PC-3 (cell line): ENCODE data around the gene NIPBL. TPM values are rescaled to one million over a fixed set of nuclear protein-coding genes. Genes with fewer than 3 reads are reported as not detected.

Source experiments
- ATAC-seq: fragments of 200-7000 bp; cut with Tn5 transposase; 2 replicates; pipeline ENCODE4 v1.9.1; 2020; ENCODE audit warnings: mild to moderate bottlenecking, moderate library complexity
- BruUV-seq: library from RNA; stranded (reverse); fragments of 400-500 nt; replicated peaks from 2 replicates; lab custom pipeline; 2021; lab: Mats Ljungman, UMichigan
- CTCF ChIA-PET: fragments of 300-600 bp; sonication (Branson Sonifier 250); formaldehyde crosslinking; loops from one replicate; lab custom pipeline; 2022; ENCODE audit warnings: antibody characterized with exemption; lab: Charles Lee
- POLR2A ChIA-PET: fragments of 300-600 bp; sonication (Branson Sonifier 250); formaldehyde crosslinking; loops from one replicate; lab custom pipeline; 2022; ENCODE audit warnings: antibody characterized with exemption; ENCODE audit not compliant: unreplicated experiment; lab: Charles Lee
- DNase-seq: peaks from one replicate; pipeline ENCODE4 v3.0.0-alpha.2; 2015
- H2AFZ ChIP-seq: fragments of 300-600 bp; sonication (generic); 2 replicates; pipeline ENCODE4 v1.6.0; 2016; ENCODE audit warnings: antibody characterized with exemption, low read length
- H3F3A ChIP-seq: fragments of 300-600 bp; sonication (generic); one replicate; pipeline ENCODE4 v1.6.0; 2017; ENCODE audit warnings: antibody characterized with exemption, low read length, control low read depth, mild to moderate bottlenecking; ENCODE audit not compliant: unreplicated experiment
- H3K27ac ChIP-seq: fragments of 300-600 bp; sonication (generic); 2 replicates; pipeline ENCODE4 v1.5.1; 2016; ENCODE audit warnings: mild to moderate bottlenecking, low read length
- H3K27me3 ChIP-seq: fragments of 300-600 bp; sonication (generic); 2 replicates; pipeline ENCODE4 v1.6.1; 2016; ENCODE audit warnings: low read length, mixed read lengths
- H3K36me3 ChIP-seq: fragments of 300-600 bp; sonication (generic); 2 replicates; pipeline ENCODE4 v1.6.1; 2016; ENCODE audit warnings: low read depth, mixed run types, low read length, mixed read lengths
- H3K4me1 ChIP-seq: fragments of 300-600 bp; sonication (generic); 2 replicates; pipeline ENCODE4 v1.5.1; 2016; ENCODE audit warnings: low read length; ENCODE audit not compliant: insufficient read depth
- H3K4me2 ChIP-seq: fragments of 300-600 bp; sonication (generic); 2 replicates; pipeline ENCODE4 v1.6.0; 2016; ENCODE audit warnings: low read length
- H3K4me3 ChIP-seq: fragments of 300-600 bp; sonication (generic); 2 replicates; pipeline ENCODE4 v1.5.1; 2016; ENCODE audit warnings: mild to moderate bottlenecking, low read length, mixed read lengths
- H3K79me2 ChIP-seq: fragments of 300-600 bp; sonication (generic); 2 replicates; pipeline ENCODE4 v1.6.1; 2017; ENCODE audit warnings: low read length, mixed read lengths
- H3K9ac ChIP-seq: fragments of 300-600 bp; sonication (generic); 2 replicates; pipeline ENCODE4 v1.6.0; 2016; ENCODE audit warnings: mild to moderate bottlenecking, low read length
- H3K9me2 ChIP-seq: fragments of 300-600 bp; sonication (generic); replicated peaks from 2 replicates; pipeline ENCODE4 v1.6.1; 2016; ENCODE audit warnings: mixed run types, low read length, mixed read lengths
- H3K9me3 ChIP-seq: fragments of 300-600 bp; sonication (generic); 2 replicates; pipeline ENCODE4 v1.6.1; 2016; ENCODE audit warnings: low read length, mixed read lengths
- H4K20me1 ChIP-seq: fragments of 300-600 bp; sonication (generic); 2 replicates; pipeline ENCODE4 v1.6.1; 2016; ENCODE audit warnings: low read length, mixed read lengths
- CTCF ChIP-seq: fragments of 300-600 bp; sonication (generic); conservative IDR thresholded peaks from 2 replicates; pipeline ENCODE4 v1.5.1; 2017; ENCODE audit warnings: antibody characterized with exemption, low read depth, mild to moderate bottlenecking, low read length
- EZH2 ChIP-seq: fragments of 300-600 bp; sonication (generic); IDR thresholded peaks from one replicate; pipeline ENCODE4 v1.6.1; 2017; ENCODE audit warnings: antibody characterized with exemption, mild to moderate bottlenecking, low read length; ENCODE audit not compliant: unreplicated experiment
- EZH2phosphoT487 ChIP-seq: fragments of 300-600 bp; sonication (generic); IDR thresholded peaks from 2 replicates; pipeline ENCODE4 v1.6.1; 2018; ENCODE audit warnings: mild to moderate bottlenecking, antibody characterized with exemption, low read length, borderline replicate concordance
- intact Hi-C: fragments of 100-400 bp; cut with micrococcal nuclease; formaldehyde crosslinking; loops from 2 replicates; pipeline ENCODE4 v1.9.0; 2023
- total RNA-seq: library from RNA; depleted of rRNA; stranded (reverse); fragments of >200 nt; gene quantifications from 2 replicates; pipeline ENCODE4 v1.2.3, GENCODE V29; 2014

NIPBL gene
- total RNA-seq, 1 experiment from 2014 or later, result 16.8 TPM

DNA sequence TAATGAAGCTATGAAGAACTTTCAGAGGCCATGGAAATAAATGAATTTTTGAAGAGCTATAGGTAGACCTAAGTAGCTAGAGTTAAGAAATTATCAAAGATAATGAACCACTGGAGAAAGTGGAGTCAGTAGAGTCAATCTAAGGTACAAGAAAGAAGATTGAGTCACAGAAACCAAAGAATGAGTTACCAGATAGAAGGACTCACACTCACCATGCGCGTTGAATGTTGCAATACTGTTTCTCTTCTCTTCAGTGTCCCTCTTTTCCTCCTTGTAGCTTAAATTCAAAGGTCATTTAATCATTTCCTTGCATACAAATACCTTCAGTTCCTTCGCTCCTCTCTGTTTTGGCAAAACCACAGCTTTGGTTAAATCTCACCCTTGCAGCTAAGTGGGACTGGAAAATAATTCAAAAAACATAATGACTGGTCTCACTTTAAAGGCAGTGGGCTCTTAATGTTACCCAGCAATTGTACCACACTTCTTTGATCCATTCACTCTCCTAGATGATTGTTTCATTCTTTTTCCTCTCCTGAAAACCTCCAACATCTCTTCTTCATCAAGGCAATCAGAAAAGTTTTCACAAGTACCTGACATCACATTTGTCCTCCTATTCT is 58.3 kb downstream of the NIPBL start:
- H3K36me3 ChIP-seq, result no peaks in the 10 kb centered on the region
- CTCF ChIA-PET, result no interaction called here
- H3K27me3 ChIP-seq, result no peaks in the 10 kb centered on the region
- DNase-seq (no peak), ATAC-seq (no peak)
- H3K4me3 ChIP-seq, result no peak overlapping the region
- peaks cover 20% of the 10 kb centered on the region for H3K4me1 ChIP-seq
- H3K9me3 ChIP-seq, result no peaks in the 10 kb centered on the region
- H3K9me2 ChIP-seq, result no peaks in the 10 kb centered on the region
- no TSS peak for BruUV-seq
- no peak overlapping the region for H3K9ac ChIP-seq
- intact Hi-C loops, result no loop called here
- POLR2A ChIA-PET, result no interaction called here
- no peak overlapping the region for H2AFZ ChIP-seq
- peaks cover 31% of the 10 kb centered on the region; the same call in 1 of the 2 replicates for H4K20me1 ChIP-seq
- H3K79me2 ChIP-seq, result peaks cover 100% of the 10 kb centered on the region
- no peak overlapping the region for H3K4me2 ChIP-seq
- TF ChIP-seq EZH2phosphoT487 (no peak), EZH2 (no peak), CTCF (no peak)
- no peak overlapping the region for H3K27ac ChIP-seq
- no peaks in the 10 kb centered on the region for H3F3A ChIP-seq

GRCh38 chr5:36935805-36936204 is 59.2 kb downstream of the NIPBL start:
- Histone ChIP-seq H4K20me1 (peaks cover 24% of the 10 kb centered on the region; the same call in 1 of the 2 replicates), H3K4me1 (peaks cover 23% of the 10 kb centered on the region), H3K4me2 (no peak overlapping the region), H3K9ac (no peak overlapping the region), H3K9me3 (no peaks in the 10 kb centered on the region), H3K9me2 (no peaks in the 10 kb centered on the region), H3K27ac (no peak overlapping the region), H2AFZ (no peak overlapping the region), H3F3A (no peaks in the 10 kb centered on the region), H3K4me3 (no peak overlapping the region), H3K27me3 (no peaks in the 10 kb centered on the region), H3K36me3 (no peaks in the 10 kb centered on the region), H3K79me2 (peaks cover 98% of the 10 kb centered on the region)
- BruUV-seq, result no TSS peak
- intact Hi-C loops, result no loop called here
- TF ChIP-seq EZH2phosphoT487, result no peak
- TF ChIP-seq EZH2, result no peak
- TF ChIP-seq CTCF, result no peak
- no peak for DNase-seq
- no peak for ATAC-seq
- POLR2A ChIA-PET, result no interaction called here
- CTCF ChIA-PET, result no interaction called here

- Histone ChIP-seq H3K9ac (no peak overlapping the region), H3K27me3 (no peaks in the 10 kb centered on the region), H3K4me1 (peaks cover 23% of the 10 kb centered on the region), H3K9me2 (no peaks in the 10 kb centered on the region), H3K9me3 (no peaks in the 10 kb centered on the region), H4K20me1 (peaks cover 23% of the 10 kb centered on the region; the same call in 1 of the 2 replicates), H3K27ac (no peak overlapping the region), H3K4me2 (no peak overlapping the region), H2AFZ (no peak overlapping the region), H3K36me3 (no peaks in the 10 kb centered on the region), H3K79me2 (peaks cover 98% of the 10 kb centered on the region), H3F3A (no peaks in the 10 kb centered on the region), H3K4me3 (no peak overlapping the region)
- CTCF ChIA-PET, result no interaction called here
- no peak for TF ChIP-seq EZH2phosphoT487
- no peak for TF ChIP-seq EZH2
- TF ChIP-seq CTCF, result no peak
- POLR2A ChIA-PET, result no interaction called here
- no TSS peak for BruUV-seq
- ATAC-seq, result no peak
- intact Hi-C loops, result no loop called here
- no peak for DNase-seq
These were observed 59.7 kb downstream of the NIPBL start for GRCh38 chr5:36936309-36936708.
